H9 (cell line): Measurements from ENCODE around the gene TIAM2. TPM values are rescaled to one million over a fixed set of nuclear protein-coding genes. Genes with fewer than 3 reads are reported as not detected.

Source experiments
- DNase-seq: peaks from one replicate; pipeline ENCODE4 v3.0.0-alpha.2; 2017
- H2AFZ ChIP-seq: one replicate; pipeline ENCODE4 v1.6.1; 2013; ENCODE audit warnings: mild to moderate bottlenecking, low read length, control low read depth, moderate library complexity
- H2AK5ac ChIP-seq: 2 replicates; pipeline ENCODE4 v1.6.1; 2013; ENCODE audit warnings: low read length, control low read depth, mixed read lengths; ENCODE audit not compliant: insufficient read length
- H2BK120ac ChIP-seq: one replicate; pipeline ENCODE4 v1.6.1; 2013; ENCODE audit warnings: low read depth, mild to moderate bottlenecking, low read length, control low read depth, inconsistent platforms; ENCODE audit not compliant: poor library complexity, severe bottlenecking
- H2BK12ac ChIP-seq: 2 replicates; pipeline ENCODE4 v1.6.1; 2013; ENCODE audit warnings: low read length, control low read depth, mixed read lengths, low read depth; ENCODE audit not compliant: insufficient read length
- H2BK15ac ChIP-seq: 2 replicates; pipeline ENCODE4 v1.6.1; 2013; ENCODE audit warnings: low read depth, low read length, control low read depth
- H2BK20ac ChIP-seq: one replicate; pipeline ENCODE4 v1.6.1; 2013; ENCODE audit warnings: low read depth, mild to moderate bottlenecking, low read length, control low read depth, inconsistent platforms; ENCODE audit not compliant: poor library complexity, severe bottlenecking
- H2BK5ac ChIP-seq: 2 replicates; pipeline ENCODE4 v1.6.1; 2013; ENCODE audit warnings: low read length, control low read depth, mixed read lengths; ENCODE audit not compliant: insufficient read length
- H3K14ac ChIP-seq: 2 replicates; pipeline ENCODE4 v1.6.1; 2013; ENCODE audit warnings: low read length, control low read depth; ENCODE audit not compliant: insufficient read depth
- H3K18ac ChIP-seq: 2 replicates; pipeline ENCODE4 v1.6.1; 2013; ENCODE audit warnings: low read depth, mild to moderate bottlenecking, mixed read lengths, low read length, control low read depth; ENCODE audit not compliant: insufficient read length
- H3K23ac ChIP-seq: 2 replicates; pipeline ENCODE4 v1.6.1; 2013; ENCODE audit warnings: low read length, control low read depth, mixed read lengths, low read depth; ENCODE audit not compliant: insufficient read length
- H3K23me2 ChIP-seq: 2 replicates; pipeline ENCODE4 v1.6.1; 2013; ENCODE audit warnings: low read depth, mild to moderate bottlenecking, mixed read lengths, low read length, control low read depth; ENCODE audit not compliant: insufficient read length, poor library complexity, severe bottlenecking
- H3K27ac ChIP-seq: 2 replicates; pipeline ENCODE4 v1.5.1; 2013; ENCODE audit warnings: low read length, control low read depth, mixed read lengths, low read depth; ENCODE audit not compliant: insufficient read length
- H3K27me3 ChIP-seq: 2 replicates; pipeline ENCODE4 v1.6.1; 2013; ENCODE audit warnings: low read length, control low read depth, inconsistent platforms; ENCODE audit not compliant: insufficient read depth
- H3K4ac ChIP-seq: 2 replicates; pipeline ENCODE4 v1.6.1; 2013; ENCODE audit warnings: low read depth, mild to moderate bottlenecking, control low read depth, inconsistent platforms, low read length, moderate library complexity
- H3K4me1 ChIP-seq: 2 replicates; pipeline ENCODE4 v1.6.1; 2013; ENCODE audit warnings: low read length, control low read depth, inconsistent platforms; ENCODE audit not compliant: insufficient read depth
- H3K4me2 ChIP-seq: 2 replicates; pipeline ENCODE4 v1.6.1; 2013; ENCODE audit warnings: low read length, control low read depth, mixed read lengths; ENCODE audit not compliant: insufficient read length, insufficient read depth
- H3K56ac ChIP-seq: 2 replicates; pipeline ENCODE4 v1.6.1; 2013; ENCODE audit warnings: low read depth, mild to moderate bottlenecking, mixed read lengths, low read length, control low read depth; ENCODE audit not compliant: insufficient read length
- H3K79me1 ChIP-seq: 2 replicates; pipeline ENCODE4 v1.6.1; 2013; ENCODE audit warnings: low read depth, mild to moderate bottlenecking, moderate library complexity, low read length, control low read depth, inconsistent platforms; ENCODE audit not compliant: insufficient read depth, poor library complexity, severe bottlenecking
- H3K79me2 ChIP-seq: 2 replicates; pipeline ENCODE4 v1.6.1; 2013; ENCODE audit warnings: low read length, control low read depth, inconsistent platforms; ENCODE audit not compliant: insufficient read depth
- H3K9ac ChIP-seq: 2 replicates; pipeline ENCODE4 v1.6.1; 2013; ENCODE audit warnings: low read length, control low read depth, mixed read lengths; ENCODE audit not compliant: insufficient read length; ENCODE audit errors: extremely low read depth
- H3K9me3 ChIP-seq: one replicate; pipeline ENCODE4 v1.6.1; 2013; ENCODE audit warnings: low read depth, low read length, inconsistent platforms; ENCODE audit not compliant: control insufficient read depth
- H3T11ph ChIP-seq: one replicate; pipeline ENCODE4 v1.6.1; 2013; ENCODE audit warnings: mild to moderate bottlenecking, low read length, control low read depth, inconsistent platforms
- H4K20me1 ChIP-seq: one replicate; pipeline ENCODE4 v1.6.1; 2013; ENCODE audit not compliant: control insufficient read depth, insufficient read length, insufficient read depth
- H4K5ac ChIP-seq: 2 replicates; pipeline ENCODE4 v1.6.1; 2013; ENCODE audit warnings: low read depth, mild to moderate bottlenecking, mixed read lengths, low read length, control low read depth; ENCODE audit not compliant: insufficient read length
- H4K8ac ChIP-seq: replicated peaks from 2 replicates; pipeline ENCODE4 v1.6.1; 2013; ENCODE audit warnings: low read length, control low read depth, mixed read lengths, low read depth; ENCODE audit not compliant: insufficient read length
- H4K91ac ChIP-seq: 2 replicates; pipeline ENCODE4 v1.6.1; 2013; ENCODE audit warnings: low read depth, mild to moderate bottlenecking, moderate library complexity, mixed read lengths, low read length, control low read depth; ENCODE audit not compliant: insufficient read length
- H3K27ac Mint-ChIP-seq, 3 experiments: 2 replicates in 2 of 3; 3 replicates in 1 of 3; pipeline ENCODE4 v1.8.0; 2020 to 2021; ENCODE audit warnings: mixed read lengths in 3 of 3, mild to moderate bottlenecking in 1 of 3, moderate library complexity in 1 of 3
- H3K27me3 Mint-ChIP-seq: 2 replicates; pipeline ENCODE4 v1.8.0; 2021; ENCODE audit warnings: low read depth, mild to moderate bottlenecking, moderate library complexity, mixed read lengths
- H3K36me3 Mint-ChIP-seq, 3 experiments: 2 replicates in 2 of 3; 3 replicates in 1 of 3; pipeline ENCODE4 v1.8.0; 2020 to 2021; ENCODE audit warnings: low read depth in 3 of 3, mixed read lengths in 3 of 3; ENCODE audit not compliant: insufficient read depth in 1 of 3
- H3K4me1 Mint-ChIP-seq, 2 experiments: 2 replicates each; pipeline ENCODE4 v1.8.0; 2020; ENCODE audit warnings: mixed read lengths in 2 of 2
- H3K4me3 Mint-ChIP-seq, 2 experiments: 2 replicates in 1 of 2; 3 replicates in 1 of 2; pipeline ENCODE4 v1.8.0; 2020 to 2021; ENCODE audit warnings: mild to moderate bottlenecking in 2 of 2, mixed read lengths in 2 of 2, moderate library complexity in 1 of 2
- H3K9me3 Mint-ChIP-seq, 2 experiments: 2 replicates in 1 of 2; 3 replicates in 1 of 2; pipeline ENCODE4 v1.8.0; 2020; ENCODE audit warnings: mild to moderate bottlenecking in 2 of 2, mixed read lengths in 2 of 2, moderate library complexity in 1 of 2
- CTCF ChIP-seq: fragments of 200-600 bp; sonication (generic); conservative IDR thresholded peaks from 3 replicates; pipeline ENCODE4 v1.8.0; 2021; ENCODE audit warnings: antibody characterized with exemption, mild to moderate bottlenecking
- WGBS: extraction: QIAGEN DNeasy Blood & Tissue Kit; methylation state at CpG from one replicate; pipeline ENCODE4 v1.1.7; 2013; ENCODE audit warnings: missing lambda C conversion rate, low lambda C conversion rate, mixed read lengths; ENCODE audit not compliant: insufficient read length; ENCODE audit errors: extremely low coverage; 5-methylcytosine and 5-hydroxymethylcytosine counted together
- total RNA-seq: library from RNA; stranded (reverse); gene quantifications from 2 replicates; pipeline ENCODE4 v1.2.1, GENCODE V29; 2021

The TIAM2 gene
- total RNA-seq, 1 experiment from 2014 or later: 6.3 TPM

- H3K9ac ChIP-seq: no peak overlapping the region
- peak overlapping the region in 2 of 3 experiments; percentile 14 to 90; a peak in 4 of 7 replicates for H3K27ac Mint-ChIP-seq
- H4K20me1 ChIP-seq: no peaks in the 10 kb centered on the region
- no peak overlapping the region for H3K4ac ChIP-seq
- TF ChIP-seq CTCF: no peak
- H3K56ac ChIP-seq: no peak overlapping the region
- H3K4me3 Mint-ChIP-seq: no peak overlapping the region
- no peaks in the 10 kb centered on the region for H3K79me2 ChIP-seq
- peaks cover 9% of the 10 kb centered on the region for H3K4me1 ChIP-seq
- H2BK12ac ChIP-seq: no peak overlapping the region
- no peak overlapping the region for H2AFZ ChIP-seq
- no peak overlapping the region for H3K23ac ChIP-seq
- no peak overlapping the region for H3K18ac ChIP-seq
- no peak overlapping the region for H2BK120ac ChIP-seq
- H3K79me1 ChIP-seq: no peaks in the 10 kb centered on the region
- no peak overlapping the region for H2AK5ac ChIP-seq
- no peaks in the 10 kb centered on the region for H3K23me2 ChIP-seq
- no peak overlapping the region for H2BK20ac ChIP-seq
- H3K14ac ChIP-seq: no peak overlapping the region
- H4K91ac ChIP-seq: no peak overlapping the region
- no peaks in the 10 kb centered on the region for H3K27me3 ChIP-seq
- no peak overlapping the region for H4K8ac ChIP-seq
- peaks cover 5 to 9% of the 10 kb centered on the region in 2 experiments for H3K9me3 Mint-ChIP-seq
- no peak for DNase-seq
- H4K5ac ChIP-seq: no peak overlapping the region
- H3T11ph ChIP-seq: no peak overlapping the region
- H2BK5ac ChIP-seq: no peak overlapping the region
- H3K4me1 Mint-ChIP-seq: peaks cover 22 to 23% of the 10 kb centered on the region in 2 experiments
- no peak overlapping the region for H3K4me2 ChIP-seq
- H3K36me3 Mint-ChIP-seq: peaks cover 16 to 23% (median 20%) of the 10 kb centered on the region in 3 experiments
- no peaks in the 10 kb centered on the region for H3K9me3 ChIP-seq
- no CpG with 5 or more reads among the region's 4 CpGs for WGBS
- H2BK15ac ChIP-seq: no peak overlapping the region
- no peaks in the 10 kb centered on the region for H3K27me3 Mint-ChIP-seq
- H3K27ac ChIP-seq: no peak overlapping the region
Measured at GRCh38 chr6:155227046-155227445, 231.9 kb downstream of the TIAM2 start.
